Activated CD4-positive, alpha-beta T cell treated with anti-CD3 and anti-CD28 coated beads for 1 hour (primary cell): ENCODE results near the gene CAPN8.

Experiments used
- DNase-seq: peaks from one replicate; pipeline ENCODE4 v3.0.0-alpha.2; 2020

CAPN8 gene

DNA sequence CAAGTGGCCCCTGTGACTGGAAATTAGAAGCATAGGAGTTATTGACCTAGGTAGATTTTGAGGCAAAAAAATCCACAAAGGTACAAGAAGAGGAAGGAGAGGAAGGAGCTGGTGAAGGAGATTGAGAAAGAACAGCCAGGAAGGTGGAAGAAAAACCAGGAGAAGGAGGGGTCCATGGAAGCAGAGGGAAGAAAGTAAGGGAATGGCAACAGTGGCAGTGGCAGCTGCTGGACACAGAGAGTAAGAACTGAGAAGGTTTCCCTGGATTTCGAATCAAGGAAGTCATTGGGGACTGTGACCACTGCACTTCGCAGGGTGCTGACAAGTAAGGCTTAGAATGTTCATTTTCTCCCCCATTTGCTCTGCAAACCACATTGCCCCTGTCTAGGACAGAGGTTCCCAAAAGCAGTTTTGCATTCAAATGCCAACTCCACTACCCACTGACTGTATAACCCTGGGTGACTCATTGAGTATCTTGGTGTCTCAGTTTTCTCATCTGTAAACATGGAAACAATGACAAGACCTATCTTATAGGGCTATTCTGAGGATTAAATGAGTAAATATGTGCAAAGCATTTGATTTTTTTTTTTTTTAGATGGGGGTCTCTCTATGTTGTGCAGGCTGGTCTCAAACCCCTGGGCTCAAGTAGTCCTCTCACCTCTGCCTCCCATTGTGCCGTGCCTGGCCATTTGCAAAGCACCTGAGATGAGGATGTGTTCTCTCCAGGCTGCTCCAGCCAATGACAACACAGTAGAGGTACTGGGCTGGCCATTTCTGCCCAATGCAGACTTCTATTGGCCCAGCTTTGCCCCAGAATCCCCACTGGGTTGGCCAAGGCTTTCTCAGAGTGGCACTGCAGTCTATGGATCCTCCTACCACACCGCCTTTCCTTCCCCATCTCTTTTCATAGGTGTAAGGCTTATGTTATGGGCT lies 37.5 kb upstream of the CAPN8 start:
- no peak for DNase-seq

DNA sequence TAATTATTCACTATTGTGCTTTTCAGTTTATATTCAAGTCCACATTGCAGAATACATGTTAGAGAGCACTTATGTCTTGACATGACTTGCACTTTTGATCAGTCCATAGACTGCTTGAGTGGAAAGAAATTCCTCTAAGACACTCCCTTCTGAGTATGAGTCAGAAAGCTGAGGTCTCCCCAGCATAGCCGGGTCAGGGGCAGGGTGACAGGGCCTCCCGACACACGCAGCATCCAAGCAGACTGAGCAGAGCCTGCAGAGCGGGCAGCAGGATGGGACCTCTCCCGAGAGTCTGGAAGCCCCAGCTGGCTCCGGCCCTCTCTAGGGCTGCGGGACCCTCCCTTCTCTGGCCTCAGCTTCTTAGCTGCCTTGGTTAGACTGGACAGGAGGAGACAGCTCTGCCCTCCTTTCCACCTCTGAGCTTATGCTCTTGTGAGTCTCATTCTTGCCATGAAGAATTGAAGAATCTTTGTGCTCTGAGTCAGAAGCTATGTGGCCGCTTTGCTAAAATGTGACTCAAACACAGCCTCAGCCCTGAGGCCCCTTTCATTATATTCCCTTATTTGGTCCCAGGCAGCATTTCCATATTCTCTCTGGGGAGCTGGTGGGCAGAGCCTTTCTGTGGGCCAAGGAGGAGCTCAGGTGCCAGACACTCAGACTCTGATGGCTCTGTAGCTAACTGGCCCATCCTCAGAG lies 35.6 kb upstream of the CAPN8 start:
- no peak for DNase-seq

- DNase-seq = no peak
Observed at GRCh38 chr1:223700388-223700918, 35.0 kb upstream of the CAPN8 start.

DNA sequence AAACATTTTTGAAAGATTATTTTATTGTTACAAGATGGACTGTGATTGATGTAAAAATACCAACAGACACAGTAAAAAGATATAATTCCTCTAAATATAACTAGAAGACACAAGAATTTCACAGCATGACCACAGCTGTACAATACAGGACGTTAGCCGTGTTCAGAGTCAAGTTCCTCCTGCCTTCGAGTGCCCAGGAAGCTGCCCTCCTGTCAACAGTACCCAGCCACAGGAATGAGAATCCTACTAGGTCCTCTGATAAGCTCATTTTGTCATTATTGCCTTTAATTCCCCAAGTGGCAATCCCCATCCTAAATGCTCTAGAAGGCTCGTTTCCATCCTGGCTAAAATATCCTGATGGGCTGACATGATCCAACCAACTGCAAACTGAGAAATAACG lies 30.4 kb upstream of the CAPN8 start:
- DNase-seq = no peak

- DNase-seq = no peak
Observed at GRCh38 chr1:223695014-223695548, 29.6 kb upstream of the CAPN8 start.

DNA sequence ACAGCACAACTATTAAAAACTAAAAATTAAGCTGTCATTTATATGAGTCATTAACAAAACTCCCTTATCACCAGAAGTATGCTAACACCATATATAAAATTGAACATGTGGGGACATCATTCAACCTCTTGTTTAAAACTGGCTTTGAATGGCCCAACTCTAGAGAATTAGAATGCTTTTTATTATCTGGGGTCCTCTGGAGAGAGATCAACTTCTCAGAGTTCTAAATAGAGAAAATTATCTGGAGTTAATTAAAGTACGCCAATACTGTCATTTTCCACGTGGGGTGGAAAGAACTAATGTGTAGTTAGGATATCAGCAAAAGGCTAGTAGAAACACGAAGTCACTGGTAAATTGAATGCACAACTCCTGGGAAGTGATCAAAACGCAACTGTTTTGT lies 25.6 kb upstream of the CAPN8 start:
- no peak for DNase-seq

DNA sequence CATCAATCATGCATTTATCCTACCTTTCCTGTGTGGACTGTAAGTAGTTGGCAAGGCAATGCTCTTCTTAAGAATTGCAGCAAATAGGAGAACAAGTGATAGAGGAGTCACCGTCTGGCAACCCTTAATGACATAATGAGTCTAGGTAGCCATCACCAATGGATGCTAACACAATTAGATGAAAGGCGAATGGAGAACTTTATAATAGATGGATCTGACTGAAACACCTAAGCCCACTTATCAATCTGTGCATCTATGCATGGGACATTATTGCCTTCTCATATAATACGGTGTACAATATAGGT lies 18.9 kb upstream of the CAPN8 start:
- no peak for DNase-seq

DNA sequence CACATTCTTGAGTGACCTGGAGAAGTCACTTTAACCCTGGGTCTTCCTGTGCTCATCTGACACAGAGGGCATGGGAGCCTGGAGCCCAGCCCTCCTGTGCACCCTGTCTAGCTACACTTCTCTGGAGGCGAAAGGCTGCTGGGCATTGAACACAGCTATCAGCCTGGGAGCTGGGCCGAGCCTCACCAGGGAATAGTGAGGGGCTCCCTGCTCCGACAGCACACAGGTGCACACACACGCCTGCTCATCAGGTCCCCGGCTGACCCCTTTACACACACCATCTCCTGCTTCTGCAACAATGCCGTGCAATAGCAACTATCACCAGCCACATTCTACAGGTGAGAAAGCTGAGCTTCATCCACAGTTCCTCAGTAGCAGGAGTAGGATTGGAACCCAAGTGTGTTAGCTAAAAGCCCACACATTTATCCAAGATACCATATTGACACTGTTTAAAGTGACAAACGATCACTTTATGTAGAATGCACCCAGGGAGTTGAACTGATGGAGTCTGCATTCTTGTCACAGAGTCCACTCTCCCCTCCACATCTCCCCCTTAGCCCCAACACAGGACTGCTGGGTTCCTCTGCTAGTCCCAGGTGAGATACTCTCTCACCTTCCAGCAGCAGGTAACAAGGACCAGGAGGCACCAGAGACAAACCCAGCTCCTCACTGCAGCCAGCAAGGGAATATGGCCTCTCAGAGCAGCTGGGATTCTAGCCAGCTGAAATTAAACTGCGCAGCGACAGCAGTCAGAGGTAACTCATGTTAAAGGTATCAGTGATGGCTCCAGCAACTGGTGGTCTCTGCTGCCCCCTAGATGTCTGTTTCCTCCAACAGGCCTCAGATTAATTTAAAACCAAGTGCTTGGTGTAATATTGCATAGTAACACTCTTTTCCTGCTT lies 18.3 kb upstream of the CAPN8 start:
- peak; percentile 28 for DNase-seq

GRCh38 chr1:223682502-223682901 lies 17.0 kb upstream of the CAPN8 start:
- DNase-seq = no peak

DNA sequence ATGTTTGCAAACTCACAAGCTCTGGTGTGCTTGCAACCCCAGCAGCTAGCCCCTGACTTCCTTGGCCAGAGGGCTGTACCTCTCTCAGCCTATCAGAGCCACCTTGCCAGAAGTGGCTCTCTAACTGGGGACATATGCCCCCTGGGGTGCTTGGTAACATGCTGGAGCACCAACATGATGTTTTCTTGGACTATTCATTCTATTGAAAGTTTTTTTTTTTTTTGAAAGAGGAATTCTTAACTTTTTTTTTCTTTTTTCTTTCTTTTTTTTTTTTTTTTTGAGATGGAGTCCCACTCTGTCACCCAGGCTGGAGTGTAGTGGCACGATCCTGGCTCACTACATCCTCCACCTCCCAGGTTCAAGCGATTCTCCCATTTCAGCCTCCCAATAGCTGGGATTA lies 14.7 kb upstream of the CAPN8 start:
- no peak for DNase-seq

DNA sequence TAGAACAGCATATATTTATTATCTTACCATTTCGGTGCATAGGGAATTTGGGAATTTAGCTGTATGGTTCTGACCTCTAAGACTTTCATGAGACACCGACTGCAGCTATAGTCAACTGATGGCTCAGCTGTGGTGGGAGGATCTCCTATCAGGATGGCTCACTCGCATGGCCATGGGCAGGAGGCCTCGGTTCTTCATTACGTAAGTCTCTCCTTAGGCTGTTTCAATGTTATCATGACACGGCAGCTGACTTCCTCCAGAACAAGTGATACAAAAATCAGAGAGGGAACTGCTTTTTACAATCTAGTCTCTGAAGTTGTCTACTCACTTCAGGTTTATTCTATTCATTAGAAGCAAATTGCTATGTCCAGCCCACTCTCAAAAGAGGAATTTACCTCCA lies 13.3 kb upstream of the CAPN8 start:
- no peak for DNase-seq

DNA sequence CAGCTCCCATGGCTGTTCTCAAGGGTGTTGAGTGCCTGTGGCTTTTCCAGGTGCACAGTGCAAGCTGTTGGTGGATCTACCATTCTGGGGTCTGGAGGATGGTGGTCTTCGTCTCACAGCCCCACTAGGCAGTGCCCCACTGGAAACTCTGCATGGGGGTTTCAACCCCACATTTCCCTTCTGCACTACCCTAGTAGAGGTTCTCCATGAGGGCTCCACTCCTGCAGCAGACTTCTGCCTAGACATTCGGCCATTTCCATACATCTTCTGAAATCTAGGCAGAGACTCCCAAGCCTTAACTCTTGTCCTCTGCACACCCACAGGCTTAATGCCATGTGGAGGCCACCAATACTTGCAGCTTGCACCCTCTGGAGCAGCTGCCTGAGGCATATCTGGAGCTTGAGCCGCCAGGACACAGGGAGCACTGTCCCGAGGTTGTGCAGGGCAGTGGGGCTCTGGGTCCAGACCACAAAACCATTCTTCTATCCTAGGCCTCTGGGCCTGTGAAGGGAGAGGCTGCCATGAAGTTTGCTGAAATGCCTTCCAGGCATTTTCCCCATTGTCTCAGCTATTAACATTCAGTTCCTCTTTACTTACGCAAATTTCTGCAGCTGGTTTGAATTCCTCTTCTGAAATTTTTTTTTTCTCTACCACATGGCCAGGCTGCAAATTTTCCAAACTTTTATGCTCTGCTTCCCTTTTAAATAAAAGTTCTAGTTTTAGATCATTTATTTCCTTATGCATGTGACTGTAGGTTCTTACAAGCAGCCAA lies 8.8 kb upstream of the CAPN8 start:
- no peak for DNase-seq

DNA sequence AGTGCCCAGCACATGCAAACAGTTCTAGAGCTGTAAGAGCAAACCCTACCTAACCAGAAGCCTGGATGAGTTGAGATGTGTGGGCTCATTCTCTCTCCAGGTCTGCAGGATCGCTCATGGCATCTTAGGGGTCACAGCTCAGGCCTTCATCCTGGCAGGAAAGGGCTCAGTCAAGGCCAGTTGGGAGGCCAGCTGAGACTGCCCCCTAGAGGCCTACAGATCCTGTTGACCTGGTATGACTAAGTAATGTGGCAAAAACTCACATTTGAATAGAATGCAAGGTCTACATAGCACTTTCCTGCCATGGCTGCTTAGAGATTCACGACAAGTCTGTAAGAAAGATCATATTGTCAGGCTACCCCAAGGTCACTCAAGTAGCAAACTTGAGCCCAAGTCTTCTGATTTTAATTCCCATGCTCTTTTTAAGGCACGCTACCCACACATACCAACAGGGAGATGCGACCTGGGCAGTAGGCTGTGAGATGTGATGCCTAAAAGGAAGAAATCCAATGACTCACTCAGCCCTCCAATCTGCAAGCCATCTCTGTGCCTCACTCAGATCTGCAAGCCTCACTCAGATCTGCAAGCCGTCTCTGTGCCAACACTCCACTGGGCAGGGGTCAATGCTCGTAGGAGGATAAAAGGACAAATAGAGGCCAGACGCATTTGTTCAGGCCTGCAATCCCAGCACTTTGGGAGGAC lies 5.1 kb upstream of the CAPN8 start:
- no peak for DNase-seq

DNA sequence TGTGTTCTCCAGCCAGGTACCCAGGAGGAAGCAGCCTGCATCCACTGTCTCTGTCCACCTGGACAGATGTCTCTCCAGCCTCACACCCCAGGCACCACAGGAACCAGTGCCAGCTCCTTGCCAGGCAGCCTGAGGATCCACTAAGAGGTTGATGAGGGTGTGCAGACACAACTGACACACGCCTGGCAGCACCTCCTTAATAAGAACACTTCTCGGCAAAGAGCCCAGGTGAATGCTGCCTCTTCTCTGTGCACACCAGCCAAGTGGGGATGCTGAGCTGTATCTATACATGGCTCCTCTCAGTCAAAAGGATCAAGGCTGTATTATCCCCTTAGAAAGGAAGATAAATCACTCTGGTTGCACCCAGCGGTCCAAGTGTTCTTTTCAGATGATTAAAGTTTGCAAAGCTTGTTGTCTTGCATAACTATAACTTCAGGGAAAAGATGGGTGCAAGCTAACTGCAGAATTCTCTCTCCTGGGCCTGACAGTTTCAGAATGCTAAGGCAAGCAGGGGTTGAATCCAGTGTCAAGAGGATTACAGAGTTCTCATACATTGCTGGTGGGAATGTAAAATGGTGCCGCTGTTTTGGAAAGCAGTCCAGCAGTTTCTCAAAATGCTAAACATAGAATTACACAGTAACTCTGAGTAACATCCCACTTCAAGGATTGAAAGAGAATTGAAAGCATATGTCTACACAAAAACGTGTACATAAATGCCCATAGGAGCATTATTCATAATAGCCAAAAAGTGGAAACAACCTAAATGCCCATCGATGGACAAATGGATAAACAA lies 3.7 kb upstream of the CAPN8 start:
- no peak for DNase-seq

GRCh38 chr1:223667484-223668182 lies 2.1 kb upstream of the CAPN8 start:
- no peak for DNase-seq

- no peak for DNase-seq
Observed at GRCh38 chr1:223664106-223664505, 1.4 kb downstream of the CAPN8 start.

GRCh38 chr1:223662943-223663342 lies 2.6 kb downstream of the CAPN8 start:
- no peak for DNase-seq

DNA sequence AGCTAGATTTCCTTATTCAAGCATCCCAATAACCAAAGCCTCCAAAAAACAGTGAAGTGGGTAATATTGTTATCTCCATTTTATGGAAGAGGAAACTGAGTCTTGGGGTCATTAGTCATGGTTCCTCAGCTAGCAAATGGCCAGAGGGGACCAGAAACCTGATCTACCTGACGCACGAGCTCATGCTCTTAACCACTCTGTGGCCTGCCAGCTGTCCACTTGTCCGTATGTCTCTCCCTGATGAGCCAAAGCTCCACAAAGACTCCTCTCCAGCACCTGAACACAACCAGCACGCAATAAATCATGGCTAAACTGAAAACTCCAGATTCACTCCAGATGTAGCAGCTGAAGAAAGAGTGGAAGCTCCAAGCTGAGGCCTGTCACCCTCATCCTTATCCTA lies 5.8 kb downstream of the CAPN8 start:
- DNase-seq = no peak

GRCh38 chr1:223657978-223658377 lies 7.5 kb downstream of the CAPN8 start:
- DNase-seq = no peak

DNA sequence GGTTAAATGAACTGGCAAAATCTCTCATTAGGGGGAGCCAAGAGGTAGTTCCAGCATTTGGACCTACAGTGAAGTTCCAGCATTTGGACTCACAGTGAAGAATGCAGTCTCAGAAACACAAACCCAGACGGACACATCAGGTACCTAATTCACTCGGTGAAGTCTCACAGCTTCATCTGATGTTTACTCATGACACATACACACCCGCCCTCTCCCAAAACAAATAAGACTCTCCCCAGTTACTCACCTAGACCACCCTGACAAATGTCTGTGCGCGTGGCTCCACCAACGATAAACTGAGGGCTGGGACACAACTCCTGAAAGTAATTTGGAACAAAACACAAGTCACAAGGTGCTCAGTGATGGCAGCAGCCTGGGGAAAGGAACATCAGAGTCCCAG lies 11.4 kb downstream of the CAPN8 start:
- DNase-seq = no peak
